Measurements from ENCODE around the gene ZNF597.

- TF ChIP-seq CTCF (IDR thresholded peaks at IDR 0.05 in 4 of 5, conservative IDR thresholded peaks at IDR 0.05 in 1 of 5) (no peak), POLR2A (IDR thresholded peaks at IDR 0.05) (no peak)
These were observed 16.2 kb upstream of the ZNF597 start for GRCh38 chr16:3459401-3460090.
